Frontal cortex (tissue), 4 donors: ENCODE results near the gene UNC119. TPM values are rescaled to one million over a fixed set of nuclear protein-coding genes. Genes with fewer than 3 reads are reported as not detected.

Experiments
- DNase-seq, 2 donors: peaks; one replicate each; pipeline ENCODE4 v3.0.0; 2012; ENCODE audit warnings: low spot score in 2 of 2
- FAIRE-seq: peaks from 2 replicates; lab custom pipeline; 2012; peaks lifted over from hg19 to GRCh38; lab: Jason Lieb, UNC
- total RNA-seq: library from RNA; depleted of rRNA; stranded (reverse); fragments of >200 nt; gene quantifications from one replicate; pipeline ENCODE4 v1.2.3, GENCODE V29; 2014
- donor health status: control.
- donor health status: control.
- donor health status: control.

Gene UNC119
- total RNA-seq, 1 donor from 2014 or later: 32.6 TPM

DNA sequence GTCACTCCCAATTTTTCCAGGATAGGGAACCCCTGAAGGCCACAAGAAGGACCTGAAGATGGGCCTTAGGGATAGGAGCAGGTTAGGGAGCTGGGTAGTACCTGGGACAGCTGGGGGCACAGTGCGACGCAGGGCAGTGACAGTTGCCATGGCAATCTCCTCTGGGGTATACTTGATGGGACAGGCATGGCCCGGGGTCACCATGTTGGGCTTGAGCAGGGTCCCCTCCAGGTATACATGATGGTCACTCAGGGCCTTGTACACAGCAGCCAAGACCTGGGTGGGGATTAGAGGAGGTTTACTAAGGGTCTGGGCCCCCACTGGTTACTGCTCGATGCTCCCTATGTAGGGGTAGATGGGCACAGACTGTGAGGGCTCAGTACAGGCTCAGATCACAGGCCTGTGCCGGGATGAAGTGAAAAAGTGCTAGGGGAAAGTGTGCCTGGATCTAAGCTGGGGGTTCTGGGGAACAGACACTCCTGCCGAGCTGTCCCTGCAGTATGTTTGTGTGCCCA is 21.6 kb upstream of the UNC119 start:
- DNase-seq (no peak), FAIRE-seq (no peak)

DNA sequence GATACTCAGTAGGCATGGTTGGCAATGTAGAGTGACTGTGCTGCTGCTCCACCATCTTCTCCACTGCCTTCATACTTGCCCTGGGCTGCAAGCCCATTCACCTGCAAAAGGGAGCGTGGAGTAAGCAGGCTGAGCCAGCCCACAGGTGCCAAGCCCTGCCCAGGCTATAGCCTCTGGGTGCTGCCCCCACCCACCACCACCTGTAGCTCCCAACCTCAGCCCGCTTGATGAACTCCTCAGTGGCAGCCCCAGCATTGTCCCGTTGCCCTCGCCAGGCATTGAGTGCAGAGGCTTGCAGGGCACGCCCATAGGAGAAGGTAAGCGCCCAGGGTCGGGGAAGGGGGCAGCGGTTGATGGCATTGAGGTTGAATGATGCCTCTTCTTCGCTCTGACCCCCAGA is 21.1 kb upstream of the UNC119 start:
- FAIRE-seq (no peak), DNase-seq (no peak)

DNA sequence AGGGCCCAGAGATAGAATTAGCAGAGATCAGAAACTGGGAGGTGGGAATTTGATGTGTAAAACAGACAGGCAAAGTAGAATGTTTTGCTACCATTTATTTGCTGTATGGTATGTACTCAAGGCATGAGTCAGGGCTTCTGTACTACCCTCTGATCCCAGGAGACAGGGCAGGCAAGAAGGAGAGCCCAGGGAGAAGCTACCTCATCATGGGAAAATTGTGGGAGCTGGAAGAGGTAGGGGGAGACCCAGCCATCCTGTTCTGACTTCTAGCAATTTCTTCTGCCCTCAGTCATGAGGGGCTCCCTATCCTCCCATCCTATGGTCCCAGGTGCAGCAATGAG is 20.6 kb upstream of the UNC119 start:
- FAIRE-seq: no peak
- no peak for DNase-seq

DNA sequence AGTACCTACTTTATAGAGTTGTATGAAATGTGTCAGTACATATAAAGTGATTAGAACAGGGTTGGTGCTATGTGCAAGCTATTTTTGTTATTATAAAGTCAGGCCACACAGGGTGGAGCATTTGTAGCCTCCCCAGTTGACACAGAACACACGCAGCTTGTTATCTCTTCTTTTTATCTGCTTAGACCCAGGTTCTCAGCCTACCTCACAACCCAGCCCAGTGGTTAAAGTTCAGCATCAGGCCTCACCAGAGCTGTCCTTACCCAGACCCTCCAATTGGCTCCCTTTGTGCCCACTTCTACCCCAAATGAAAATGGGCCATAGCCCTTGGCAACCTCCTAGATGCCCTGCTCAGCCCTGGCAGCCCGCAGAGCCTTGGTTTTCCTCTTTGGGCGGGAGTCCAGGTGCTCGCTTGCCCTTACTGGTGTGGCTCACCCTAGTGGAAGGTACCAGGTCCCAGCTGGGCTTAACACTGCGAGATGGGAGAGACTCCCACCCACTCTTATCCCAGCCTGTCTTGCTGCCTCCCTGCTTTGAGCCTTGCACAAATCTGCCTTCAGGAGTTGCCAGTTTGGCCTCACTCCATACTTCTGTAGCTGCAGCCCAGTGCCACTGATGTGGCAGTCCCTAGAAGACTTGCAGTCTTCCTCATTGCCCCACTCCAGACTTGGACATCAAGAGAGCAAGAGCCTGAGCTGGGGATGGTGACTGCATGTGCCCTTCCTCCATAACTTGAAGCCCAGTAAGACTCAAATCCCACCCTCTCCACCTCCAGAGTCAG is 20.0 kb upstream of the UNC119 start:
- no peak for FAIRE-seq
- no peak for DNase-seq

DNA sequence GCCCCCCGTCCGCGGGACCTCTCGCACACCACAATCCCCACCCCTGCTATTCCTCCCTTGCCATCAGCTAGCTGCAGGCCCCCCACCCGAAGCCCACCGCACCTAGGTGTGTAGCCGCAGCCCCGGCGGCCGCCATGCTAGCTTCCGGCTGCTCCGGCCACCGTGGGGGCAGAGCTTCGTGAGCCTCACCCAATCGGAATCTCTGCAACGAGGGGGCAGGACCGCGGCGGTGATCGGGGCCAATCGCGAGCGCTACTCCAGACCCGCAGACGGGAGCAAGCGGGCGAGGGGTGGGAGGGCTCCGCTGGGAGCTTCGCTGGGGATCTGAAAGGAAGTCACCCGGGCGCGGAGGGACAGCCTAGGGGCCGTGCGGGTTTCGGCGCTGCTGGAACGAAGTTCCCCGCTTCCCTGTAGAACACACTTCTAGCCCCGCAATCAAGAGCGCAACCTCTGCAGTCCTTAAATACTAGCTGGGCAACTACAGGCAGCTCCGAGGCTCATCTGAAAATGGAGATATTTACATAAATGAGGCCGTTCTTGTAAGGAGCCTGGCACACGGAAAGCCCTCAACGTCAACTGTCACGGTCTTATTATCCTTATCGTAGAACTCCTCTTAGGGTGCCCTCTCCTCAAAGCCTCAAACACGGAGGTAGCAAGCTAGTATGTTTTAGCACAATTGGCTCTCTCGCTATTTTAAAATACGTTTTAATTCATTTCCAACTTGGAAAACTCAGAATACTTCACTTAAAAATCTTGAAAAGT is 19.1 kb upstream of the UNC119 start, which contains the start of gene PIGS:
Gene PIGS (minus strand): TSS at position 164 of the 762 bp plus-strand sequence. CDS start 28 bp downstream, at position 136.
- DNase-seq: peak; percentile 85 to 97
- FAIRE-seq: no peak

DNA sequence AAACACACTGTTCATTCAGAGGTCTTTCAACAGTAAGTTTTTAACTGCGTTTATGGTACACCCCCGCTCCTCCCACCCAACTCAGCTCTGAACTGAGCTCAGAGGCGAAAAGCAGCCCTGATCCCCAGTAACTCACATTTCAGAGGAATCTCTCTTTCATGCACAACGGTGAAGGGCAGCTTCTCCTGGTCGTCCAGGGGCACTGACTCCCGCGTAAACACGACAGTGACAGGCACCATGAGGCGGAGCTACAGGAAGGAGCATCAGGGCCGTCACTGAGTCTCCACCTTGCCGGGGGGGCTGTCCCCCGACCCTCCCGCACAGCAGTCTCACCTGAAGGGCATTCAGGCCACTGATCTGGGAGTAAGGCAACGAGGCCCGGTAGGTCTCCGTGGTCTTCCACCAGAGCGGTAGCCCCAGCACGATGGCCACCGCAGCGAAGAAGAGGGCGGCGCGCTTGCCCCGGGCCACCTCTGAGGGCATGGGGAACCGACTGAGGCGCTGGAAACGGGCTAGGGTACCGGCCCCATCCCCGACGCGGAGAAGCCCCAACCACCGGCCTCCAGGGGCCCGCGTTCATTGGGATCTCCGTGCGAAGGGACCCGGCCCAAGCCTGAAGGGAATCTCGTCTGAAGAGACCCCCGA is 18.4 kb upstream of the UNC119 start:
- DNase-seq (peak in 1 of 2 donors; percentile 42), FAIRE-seq (no peak)

DNA sequence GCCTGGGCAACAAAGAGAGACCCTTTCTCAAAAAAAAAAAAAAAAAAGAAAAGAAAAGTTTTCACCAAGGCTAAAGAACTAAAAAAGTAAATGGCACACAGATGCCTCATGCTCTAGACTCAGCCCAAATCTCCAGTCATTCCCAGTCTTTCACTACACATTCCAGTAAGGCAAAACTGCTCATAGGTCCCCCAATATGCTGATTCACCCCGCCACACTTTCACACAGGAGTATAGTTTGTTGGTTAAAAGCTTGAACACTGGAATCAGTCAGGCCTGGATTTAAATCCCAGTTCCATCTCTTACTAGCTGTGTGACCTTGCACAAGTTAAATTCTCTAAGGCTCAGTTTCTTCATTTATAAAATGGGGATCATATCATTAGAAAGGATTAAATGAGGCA is 17.0 kb upstream of the UNC119 start:
- DNase-seq (no peak), FAIRE-seq (no peak)

DNA sequence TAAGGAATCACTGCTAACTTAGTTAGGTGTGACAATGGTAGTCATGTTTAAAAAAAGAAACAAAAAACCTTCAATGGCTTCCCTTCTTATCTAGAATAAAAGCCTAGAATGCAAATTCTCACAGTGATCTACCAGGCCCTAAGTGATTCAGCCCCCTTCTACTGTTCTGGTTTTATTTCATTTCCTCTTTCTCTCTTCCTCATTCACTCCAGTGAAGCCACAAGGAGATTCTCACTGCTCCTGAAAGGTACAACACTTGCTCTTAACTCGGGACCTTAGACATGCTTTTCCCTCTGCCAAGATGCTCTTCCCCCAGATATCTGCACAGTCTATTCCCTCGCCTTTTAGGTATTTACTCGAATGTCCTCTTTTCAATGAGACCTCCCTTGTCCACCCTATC is 15.2 kb upstream of the UNC119 start:
- DNase-seq (no peak), FAIRE-seq (no peak)

DNA sequence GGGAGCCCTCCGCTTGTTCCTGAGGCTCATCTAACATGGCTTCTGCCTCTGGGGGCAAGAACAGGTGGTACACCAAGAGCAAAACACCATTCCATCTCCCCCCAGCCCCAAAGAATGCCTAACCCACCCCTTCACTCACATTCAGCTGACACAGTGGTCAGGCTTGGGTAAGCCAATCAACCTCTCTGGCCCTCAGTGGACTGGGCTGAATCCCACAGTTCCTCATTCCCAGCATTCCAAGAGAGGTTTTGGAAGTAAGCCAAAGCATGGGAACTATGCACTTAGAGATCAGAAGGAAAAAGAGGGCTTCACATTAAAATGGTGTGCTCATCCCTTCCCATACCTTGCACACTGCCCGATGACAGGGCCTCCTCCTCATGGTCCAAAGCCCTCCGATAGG is 11.1 kb upstream of the UNC119 start:
- DNase-seq: no peak
- FAIRE-seq: no peak

DNA sequence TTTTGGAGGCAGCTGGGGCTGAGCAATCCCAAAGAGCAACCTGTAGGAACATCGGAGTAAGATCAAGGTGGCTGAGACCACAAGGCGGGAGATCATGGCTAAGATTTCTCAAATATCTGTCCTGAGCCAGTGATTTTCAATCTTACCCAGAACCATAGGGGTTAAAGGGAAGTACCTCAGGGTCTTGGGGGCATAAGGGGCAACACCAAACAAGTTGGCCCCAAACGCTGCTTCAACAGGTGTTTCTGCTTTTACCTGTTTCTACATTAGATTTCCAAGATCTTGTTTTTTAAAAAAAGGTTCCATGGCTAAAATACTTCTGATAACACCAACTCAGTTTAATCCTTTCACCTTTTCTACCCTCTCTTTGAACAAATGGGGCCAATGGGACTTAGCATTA is 2.6 kb upstream of the UNC119 start:
- no peak for DNase-seq
- no peak for FAIRE-seq

DNA sequence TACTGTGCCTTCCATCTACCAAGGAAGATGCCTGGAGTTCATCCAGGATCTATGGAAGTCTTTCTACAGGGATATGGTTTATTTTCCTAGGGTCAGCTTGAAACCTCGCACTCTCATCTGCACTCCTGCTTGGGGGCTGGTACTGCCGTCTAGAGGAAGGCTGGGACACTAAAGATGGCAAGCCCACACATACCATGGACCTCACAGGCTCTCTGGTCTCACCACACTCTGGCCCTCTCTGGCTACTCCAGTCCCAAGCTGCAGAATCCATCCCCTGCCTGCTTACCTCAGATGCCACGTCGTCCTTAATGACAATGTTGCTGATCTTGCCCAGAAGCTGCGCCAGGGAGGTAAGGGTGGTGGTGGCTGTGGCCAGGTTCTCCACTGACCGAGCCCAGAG is 2.1 kb upstream of the UNC119 start:
- FAIRE-seq (no peak), DNase-seq (no peak)

DNA sequence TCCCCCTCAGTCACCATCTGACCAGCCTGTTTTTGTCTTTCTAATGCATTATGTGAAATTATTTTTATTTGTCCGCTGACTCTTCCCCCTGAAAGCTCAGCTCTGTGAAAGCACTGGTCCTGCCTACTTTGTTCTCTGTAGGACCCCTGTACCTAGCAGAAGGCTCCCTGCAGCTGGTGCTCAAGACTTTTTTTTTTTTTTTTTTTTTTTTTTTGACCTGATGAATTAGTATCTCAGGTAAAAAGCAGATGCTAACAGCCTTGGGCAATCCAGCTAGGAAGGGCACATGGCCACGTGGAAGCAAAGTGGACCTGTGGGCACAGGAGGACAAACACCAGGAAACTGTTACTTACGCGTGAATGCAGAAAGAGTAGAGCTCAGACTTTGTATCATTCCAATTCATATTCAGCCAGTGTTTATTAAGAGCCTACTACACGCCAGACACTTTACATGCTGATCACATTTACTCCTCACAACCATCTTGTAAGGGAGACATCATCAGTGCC is 629 bp upstream of the UNC119 start:
- no peak for FAIRE-seq
- no peak for DNase-seq

DNA sequence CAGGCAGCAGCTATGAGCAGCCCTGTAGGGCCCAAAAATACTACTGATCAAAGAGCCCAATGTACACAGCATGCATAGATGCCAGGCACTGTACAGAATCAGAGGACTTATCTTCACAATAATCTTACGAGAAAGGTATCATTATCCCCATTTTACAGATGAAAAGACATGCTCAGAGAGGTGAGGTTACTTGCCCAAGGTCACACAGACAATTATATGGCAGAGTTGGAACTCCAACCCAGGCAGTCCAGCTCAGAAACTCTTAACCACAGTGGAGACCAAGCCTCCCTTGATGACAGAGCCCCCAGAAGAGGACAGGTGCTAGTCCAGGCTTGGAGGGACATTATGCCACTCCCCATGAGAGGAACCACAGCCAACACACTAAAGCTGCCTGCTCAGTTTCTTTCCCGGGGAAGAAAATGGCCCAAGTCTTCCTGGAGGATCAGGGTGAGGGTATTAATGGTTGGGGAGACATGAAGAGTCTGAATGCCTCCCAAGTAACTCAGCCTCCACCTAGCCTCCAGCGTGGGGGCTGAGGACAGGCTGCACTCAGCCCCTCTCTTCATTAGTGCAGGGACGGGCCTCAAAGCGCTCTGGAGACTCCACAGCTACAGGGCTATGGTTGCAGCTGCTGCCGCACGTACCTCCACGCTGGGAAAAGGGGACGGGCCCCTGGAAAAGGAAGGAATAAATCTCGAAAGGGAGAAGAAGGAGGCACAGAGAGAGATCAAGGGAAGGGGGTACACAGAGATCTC is 826 bp downstream of the UNC119 start:
- DNase-seq: no peak
- FAIRE-seq: no peak

DNA sequence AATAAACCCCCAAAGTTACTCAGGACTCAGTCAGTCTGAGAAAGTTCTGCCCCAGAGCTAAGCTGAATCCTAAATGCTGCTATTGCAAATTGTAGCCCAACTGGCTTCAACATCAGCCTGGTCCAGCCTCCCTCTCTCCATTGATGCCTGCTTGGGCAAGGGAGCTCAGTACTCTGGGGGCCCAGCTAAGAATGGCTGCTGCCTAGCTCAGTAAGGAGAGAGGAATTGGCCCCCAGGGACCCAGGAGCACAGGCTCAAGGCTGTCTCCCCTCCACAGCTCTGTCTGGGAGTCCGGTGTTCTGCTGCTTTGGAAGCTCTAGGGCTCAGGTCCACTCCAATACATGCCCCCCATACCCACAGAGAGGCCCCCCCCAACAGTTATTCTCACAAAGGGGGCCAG is 1.6 kb downstream of the UNC119 start:
- no peak for FAIRE-seq
- no peak for DNase-seq

DNA sequence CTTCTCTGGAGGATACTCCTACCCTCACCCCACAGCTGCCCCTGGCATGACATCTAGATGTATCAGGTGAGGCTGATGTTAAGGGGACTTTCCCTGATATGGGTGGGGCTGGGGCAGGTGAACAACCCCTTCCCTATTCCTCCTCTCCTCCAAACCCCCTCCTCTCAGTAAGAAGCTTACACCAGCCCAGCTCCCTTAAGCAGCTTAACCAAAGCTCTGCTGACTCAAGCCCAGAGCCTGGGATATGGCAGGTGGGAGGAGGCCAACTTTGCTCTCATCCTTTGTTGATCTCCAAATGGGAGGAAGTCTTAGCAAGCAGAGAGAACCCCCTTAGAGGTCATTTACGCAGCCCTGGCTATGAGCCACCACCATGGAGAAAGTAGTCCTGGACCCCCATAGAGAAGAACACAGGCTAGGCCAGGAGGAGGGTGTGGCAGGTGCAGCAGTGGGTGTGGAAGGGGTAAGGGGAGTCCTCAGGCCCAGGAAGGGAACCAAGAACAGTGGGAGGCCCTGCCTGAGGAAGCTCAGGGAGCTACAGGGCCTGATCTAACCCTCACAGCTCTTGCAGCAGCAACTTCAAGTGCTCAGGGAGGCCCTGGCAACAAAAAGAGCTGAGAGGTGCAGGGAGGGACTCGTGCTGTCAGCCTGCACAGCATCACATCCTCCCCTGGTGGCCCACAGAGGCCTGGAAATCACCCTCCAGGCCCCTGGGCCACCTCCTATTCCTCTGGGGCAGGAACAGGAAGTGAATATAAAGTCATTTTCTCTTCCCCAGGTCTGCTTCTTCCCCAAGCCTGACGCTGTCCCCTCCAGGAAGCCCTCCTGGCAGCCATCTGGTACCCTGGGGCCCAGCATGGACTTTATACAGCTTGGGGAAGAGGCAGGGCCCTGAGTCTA is 2.9 kb downstream of the UNC119 start:
- DNase-seq: no peak
- no peak for FAIRE-seq

DNA sequence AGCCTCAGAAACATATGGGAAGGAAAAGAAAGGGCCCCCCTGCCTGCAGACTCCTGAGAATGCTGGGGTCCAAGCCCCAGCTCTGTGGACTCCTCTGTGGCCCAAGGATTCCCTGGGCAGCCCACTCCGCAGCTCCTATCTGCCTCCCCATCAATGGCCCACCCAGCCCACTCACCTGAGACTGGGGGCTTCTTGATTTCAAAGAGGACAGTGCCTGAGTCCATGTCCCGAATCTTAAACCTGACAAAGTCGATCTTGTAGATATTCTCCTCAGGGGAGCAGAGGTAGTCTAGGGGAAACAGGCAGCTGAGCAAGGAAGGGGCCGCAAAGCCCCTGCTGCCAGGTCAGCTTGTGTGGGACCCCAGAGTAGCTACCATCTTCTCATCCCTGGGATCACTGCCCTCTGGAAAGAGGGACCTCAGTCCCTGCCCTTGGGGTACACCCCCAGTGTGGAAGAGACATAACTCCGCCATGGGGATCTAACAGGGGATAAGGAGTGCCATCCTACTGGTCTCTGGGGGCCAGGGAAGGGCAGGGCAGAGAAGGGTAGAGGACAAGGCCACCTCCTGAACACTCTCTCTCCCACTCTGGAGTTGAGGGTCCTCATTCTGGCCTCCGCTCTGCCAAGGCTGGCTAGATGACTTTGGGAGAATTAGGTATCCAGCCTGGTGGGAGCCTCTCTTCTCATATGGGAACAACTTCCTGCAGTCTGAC is 3.9 kb downstream of the UNC119 start:
- FAIRE-seq (no peak), DNase-seq (no peak)

DNA sequence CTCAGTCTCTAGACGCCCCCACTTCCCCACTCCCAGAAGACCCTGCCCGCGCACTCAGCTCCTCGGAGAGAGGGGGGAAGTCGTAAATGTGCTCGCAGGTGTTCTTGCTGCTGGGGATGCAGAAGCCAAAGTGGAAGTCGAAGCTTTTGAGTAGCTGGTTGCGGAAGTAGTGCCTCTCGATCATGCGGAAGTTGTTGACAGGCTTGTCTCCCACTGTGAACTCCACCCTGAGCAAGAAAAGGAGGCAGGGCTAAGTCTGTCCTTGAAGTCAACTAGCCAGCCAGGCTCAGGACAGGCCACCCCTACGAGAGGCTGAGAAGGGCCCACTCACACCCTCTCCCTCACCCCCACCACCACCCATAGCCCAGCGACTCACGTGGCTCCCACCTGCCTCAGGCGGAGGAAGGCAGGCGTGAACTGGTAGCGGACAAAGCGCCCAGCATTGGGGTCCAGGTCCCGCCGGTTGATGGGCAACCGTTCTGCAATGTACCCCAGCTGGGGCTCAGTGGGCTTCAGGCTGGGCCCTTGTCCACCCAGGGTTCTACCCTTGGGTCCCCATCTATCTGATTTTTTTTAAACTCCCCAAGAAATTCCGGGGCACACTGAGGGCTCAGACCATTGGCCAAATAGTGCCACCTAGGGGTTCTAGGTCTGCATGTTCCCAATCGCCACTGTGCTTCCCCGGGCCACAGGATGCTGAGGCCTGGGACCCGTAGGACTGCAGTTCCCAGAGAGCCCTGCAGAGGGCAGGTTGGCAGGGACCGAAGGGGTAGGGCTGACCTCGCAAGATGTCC is 4.6 kb downstream of the UNC119 start:
- DNase-seq: peak; percentile 59 to 77
- FAIRE-seq: no peak
